ENCODE results near the gene PSMD9. TPM values are rescaled to one million over a fixed set of nuclear protein-coding genes. Genes with fewer than 3 reads are reported as not detected.
A peak's percentile ranks its signal among the peaks of the same experiment; 100 is the strongest.
"Not testable (repeated sequence)": the region's sequence is repeated elsewhere in the genome, so short reads cannot be mapped to it uniquely, and the experiment has no call there.

PSMD9 gene
- total RNA-seq, 2 donors from 2014 or later, result 68.2 to 73.3 TPM

DNA sequence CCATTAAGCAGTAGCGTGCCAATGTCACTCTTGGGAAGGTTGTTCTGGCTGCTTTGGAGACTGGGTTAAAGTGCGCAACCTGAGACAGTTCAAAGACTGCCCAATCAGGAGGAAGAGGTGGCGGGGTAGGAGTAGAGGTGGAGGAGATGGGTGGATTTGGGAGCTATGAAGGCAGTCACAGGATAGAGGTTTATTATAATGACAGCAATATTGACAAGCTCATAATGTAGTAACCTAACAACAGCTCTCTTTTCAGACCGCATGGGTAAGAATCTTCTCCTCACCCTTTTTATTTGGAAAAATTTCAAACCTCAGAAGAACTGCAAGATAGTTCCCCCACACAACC lies 5.3 kb upstream of the PSMD9 start:
- no peaks in the 10 kb centered on the region for H3K36me3 ChIP-seq
- TF ChIP-seq, protein P1, sequence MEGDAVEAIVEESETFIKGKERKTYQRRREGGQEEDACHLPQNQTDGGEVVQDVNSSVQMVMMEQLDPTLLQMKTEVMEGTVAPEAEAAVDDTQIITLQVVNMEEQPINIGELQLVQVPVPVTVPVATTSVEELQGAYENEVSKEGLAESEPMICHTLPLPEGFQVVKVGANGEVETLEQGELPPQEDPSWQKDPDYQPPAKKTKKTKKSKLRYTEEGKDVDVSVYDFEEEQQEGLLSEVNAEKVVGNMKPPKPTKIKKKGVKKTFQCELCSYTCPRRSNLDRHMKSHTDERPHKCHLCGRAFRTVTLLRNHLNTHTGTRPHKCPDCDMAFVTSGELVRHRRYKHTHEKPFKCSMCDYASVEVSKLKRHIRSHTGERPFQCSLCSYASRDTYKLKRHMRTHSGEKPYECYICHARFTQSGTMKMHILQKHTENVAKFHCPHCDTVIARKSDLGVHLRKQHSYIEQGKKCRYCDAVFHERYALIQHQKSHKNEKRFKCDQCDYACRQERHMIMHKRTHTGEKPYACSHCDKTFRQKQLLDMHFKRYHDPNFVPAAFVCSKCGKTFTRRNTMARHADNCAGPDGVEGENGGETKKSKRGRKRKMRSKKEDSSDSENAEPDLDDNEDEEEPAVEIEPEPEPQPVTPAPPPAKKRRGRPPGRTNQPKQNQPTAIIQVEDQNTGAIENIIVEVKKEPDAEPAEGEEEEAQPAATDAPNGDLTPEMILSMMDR (IDR thresholded peaks at IDR 0.05), result no peak
- TF ChIP-seq POLR2AphosphoS5 (IDR thresholded peaks at IDR 0.05) (no peak), POLR2A (IDR thresholded peaks at IDR 0.05) (no peak)
- H3K27me3 ChIP-seq (replicated peaks; ENCODE audit: insufficient read depth), result no peaks in the 10 kb centered on the region
- H3K27ac ChIP-seq, result no peak overlapping the region
- H3K9me3 ChIP-seq, result no peaks in the 10 kb centered on the region
- 51% methylated on average over 4 of the region's 4 CpGs for WGBS
- intact Hi-C loops (cut with DNase I), result no loop called here
- H3K4me1 ChIP-seq (replicated peaks), result no peaks in the 10 kb centered on the region
- no peak overlapping the region for H3K4me3 ChIP-seq
- DNase-seq (ENCODE audit: low spot score), result no peak

DNA sequence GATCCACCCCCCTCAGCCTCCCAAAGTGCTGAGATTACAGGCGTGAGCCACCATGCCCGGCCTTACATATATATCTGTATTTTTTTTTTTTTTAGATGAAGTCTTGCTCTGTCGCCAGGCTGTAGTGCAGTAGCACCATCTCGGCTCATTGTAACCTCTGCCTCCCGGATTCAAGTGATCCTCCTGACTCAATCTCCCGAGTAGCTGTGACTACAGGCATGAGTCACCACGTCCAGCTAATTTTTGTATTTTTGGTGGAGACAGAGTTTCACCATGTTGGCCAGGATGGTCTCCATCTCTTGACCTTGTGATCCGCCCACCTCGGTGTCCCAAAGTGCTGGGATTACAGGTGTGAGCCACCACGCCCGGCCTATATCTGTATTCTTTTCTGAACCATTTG lies 3.5 kb upstream of the PSMD9 start:
- H3K36me3 ChIP-seq; H3K4me3 ChIP-seq; H3K4me1 ChIP-seq (replicated peaks); DNase-seq (ENCODE audit: low spot score); H3K9me3 ChIP-seq; H3K27me3 ChIP-seq (replicated peaks; ENCODE audit: insufficient read depth); H3K27ac ChIP-seq: not testable (repeated sequence)
- 90% methylated on average over 11 of the region's 11 CpGs for WGBS
- intact Hi-C loops (cut with DNase I), result loop anchor here (5.0 kb wide), 2 partner anchors 73 to 188 kb away; no protein-coding TSS in a partner anchor

DNA sequence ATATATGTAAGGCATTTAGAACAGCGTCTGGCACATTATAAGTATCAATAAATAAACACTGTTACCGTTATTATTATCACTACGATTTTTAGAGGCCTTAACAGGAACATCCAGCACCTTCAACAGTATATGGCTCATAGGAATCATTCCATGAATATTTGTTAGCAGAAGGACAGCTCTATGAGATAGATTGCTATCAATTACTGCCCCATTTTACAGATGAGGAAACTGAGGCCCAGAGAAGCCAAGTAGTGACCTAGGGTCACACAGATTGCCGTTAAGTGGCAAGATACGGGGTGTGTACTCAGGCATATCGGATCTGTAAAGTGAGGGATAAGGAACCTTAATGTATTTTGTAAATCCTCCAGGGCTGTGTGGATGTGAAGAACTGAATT lies 510 bp upstream of the PSMD9 start:
- Histone ChIP-seq H3K4me1 (replicated peaks) (peaks cover 9% of the 10 kb centered on the region), H3K36me3 (no peaks in the 10 kb centered on the region), H3K4me3 (peak overlapping the region; percentile 68 to 82), H3K9me3 (no peaks in the 10 kb centered on the region), H3K27ac (peak overlapping the region; percentile 94 to 95), H3K27me3 (replicated peaks; ENCODE audit: insufficient read depth) (no peaks in the 10 kb centered on the region)
- intact Hi-C loops (cut with DNase I), result loop anchor here (2.0 to 5.0 kb wide), 3 partner anchors 76 to 191 kb away; no protein-coding TSS in a partner anchor
- no peak for TF ChIP-seq POLR2AphosphoS5 (IDR thresholded peaks at IDR 0.05)
- DNase-seq (ENCODE audit: low spot score), result no peak
- WGBS, result 54% methylated on average over 6 of the region's 6 CpGs

DNA sequence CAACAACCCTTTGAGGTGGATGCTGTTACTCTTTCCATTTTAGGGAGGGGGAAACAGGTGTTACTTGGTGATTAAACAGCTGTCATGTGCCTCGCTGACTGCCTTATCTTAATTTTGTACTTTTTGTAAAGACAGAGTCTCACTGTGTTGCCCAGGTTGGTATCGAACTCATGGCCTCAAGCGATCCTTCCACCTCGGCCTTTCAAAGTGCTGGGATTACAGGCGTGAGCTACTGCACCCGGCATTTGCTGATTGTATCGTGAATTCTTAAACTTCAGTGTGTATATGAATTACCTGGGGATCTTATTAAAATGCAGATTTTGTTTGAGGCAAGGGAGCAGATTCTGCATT lies 659 bp downstream of the PSMD9 start:
- Histone ChIP-seq H3K9me3 (no peaks in the 10 kb centered on the region), H3K4me1 (replicated peaks) (peaks cover 15% of the 10 kb centered on the region), H3K27ac (peak overlapping the region; percentile 94 to 95), H3K4me3 (peak overlapping the region; percentile 68 to 82), H3K27me3 (replicated peaks; ENCODE audit: insufficient read depth) (no peaks in the 10 kb centered on the region), H3K36me3 (no peaks in the 10 kb centered on the region)
- intact Hi-C loops (cut with DNase I), result loop anchor here (2.0 to 5.0 kb wide), 3 partner anchors 77 to 192 kb away; no protein-coding TSS in a partner anchor
- TF ChIP-seq POLR2AphosphoS5 (IDR thresholded peaks at IDR 0.05) (no peak), POLR2A (IDR thresholded peaks at IDR 0.05) (no peak)
- TF ChIP-seq, protein P1 (IDR thresholded peaks at IDR 0.05), result no peak
- under 1% methylated on average over 7 of the region's 7 CpGs for WGBS
- no peak for DNase-seq (ENCODE audit: low spot score)

DNA sequence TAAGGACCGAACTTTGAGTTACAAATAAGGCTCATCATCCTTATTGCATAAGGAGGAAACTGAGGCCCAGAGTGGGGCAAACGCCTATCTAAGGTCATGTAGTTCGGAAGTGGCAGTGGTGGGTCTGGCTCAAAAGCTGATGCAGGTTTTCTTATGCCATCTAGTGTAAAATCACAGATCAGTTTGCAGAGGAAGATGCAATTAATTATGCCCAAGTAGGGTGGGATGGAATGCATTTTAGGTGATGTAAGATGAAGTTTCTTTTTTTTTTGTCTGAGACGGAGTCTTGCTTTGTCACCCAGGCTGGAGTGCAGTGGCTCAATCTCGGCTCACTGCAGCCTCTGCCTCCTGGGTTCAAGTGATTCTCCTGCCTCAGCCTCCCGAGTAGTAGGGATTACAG lies 1.1 kb downstream of the PSMD9 start:
- H3K36me3 ChIP-seq; H3K9me3 ChIP-seq; H3K27me3 ChIP-seq (replicated peaks; ENCODE audit: insufficient read depth); H3K27ac ChIP-seq; DNase-seq (ENCODE audit: low spot score): not testable (repeated sequence)
- 51% methylated on average over 6 of the region's 6 CpGs for WGBS
- peaks cover 15% of the 10 kb centered on the region for H3K4me1 ChIP-seq (replicated peaks)
- H3K4me3 ChIP-seq, result peak overlapping the region; percentile 68 to 82
- intact Hi-C loops (cut with DNase I), result loop anchor here (2.0 to 5.0 kb wide), 3 partner anchors 77 to 192 kb away; no protein-coding TSS in a partner anchor

DNA sequence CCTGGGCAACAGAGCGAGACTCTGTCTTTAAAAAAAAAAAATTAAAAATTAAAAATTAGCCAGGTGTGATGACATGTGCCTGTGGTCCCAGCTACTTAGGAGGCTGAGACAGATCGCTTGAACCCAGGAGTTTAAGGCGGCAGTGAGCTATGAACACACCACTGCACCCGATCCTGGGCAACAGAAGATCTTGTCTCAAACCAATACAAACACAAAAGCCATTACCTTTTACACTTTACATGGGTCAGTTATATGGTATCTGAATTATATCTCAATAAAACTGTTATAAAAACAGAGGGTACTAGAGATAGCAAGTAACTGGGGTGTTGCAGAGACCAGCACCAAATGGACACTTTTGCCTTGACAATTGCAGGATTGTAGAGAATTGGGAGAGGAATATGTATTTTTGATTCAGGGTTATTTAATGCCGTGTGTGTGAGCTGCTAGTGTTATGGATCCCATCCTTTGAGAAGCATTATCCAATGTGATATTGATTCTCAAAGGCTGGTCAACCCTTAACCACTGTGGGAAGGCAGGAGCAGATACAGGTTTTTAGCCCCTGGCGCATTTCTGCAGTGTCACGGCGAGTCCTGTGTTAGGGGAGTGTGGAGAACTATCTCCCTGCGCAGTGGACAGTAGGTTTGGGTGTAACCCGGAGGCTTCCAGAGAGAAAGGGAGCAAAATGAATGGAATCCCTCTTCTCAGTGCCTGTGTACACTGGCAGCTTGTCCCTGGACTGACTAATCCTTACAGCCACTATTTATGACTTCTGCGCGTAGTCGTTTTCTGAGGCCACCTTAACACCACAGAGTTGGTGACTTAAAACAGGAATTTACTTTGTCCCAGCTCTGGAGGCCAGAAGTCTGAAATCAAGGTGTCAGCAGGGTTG lies 4.3 kb downstream of the PSMD9 start:
- Histone ChIP-seq H3K27ac (no peak overlapping the region), H3K9me3 (no peaks in the 10 kb centered on the region), H3K36me3 (no peaks in the 10 kb centered on the region), H3K4me3 (no peak overlapping the region), H3K4me1 (replicated peaks) (peaks cover 15% of the 10 kb centered on the region), H3K27me3 (replicated peaks; ENCODE audit: insufficient read depth) (no peaks in the 10 kb centered on the region)
- no peak for DNase-seq (ENCODE audit: low spot score)
- TF ChIP-seq POLR2AphosphoS5 (IDR thresholded peaks at IDR 0.05) (no peak), POLR2A (IDR thresholded peaks at IDR 0.05) (no peak)
- TF ChIP-seq, protein P1 (IDR thresholded peaks at IDR 0.05), result no peak
- WGBS, result 80% methylated on average over 13 of the region's 13 CpGs
- intact Hi-C loops (cut with DNase I), result no loop called here
